ENCODE data around the gene NKX2-8.
"Not testable (repeated sequence)": the region's sequence is repeated elsewhere in the genome, so short reads cannot be mapped to it uniquely, and the experiment has no call there.

The NKX2-8 gene

DNA sequence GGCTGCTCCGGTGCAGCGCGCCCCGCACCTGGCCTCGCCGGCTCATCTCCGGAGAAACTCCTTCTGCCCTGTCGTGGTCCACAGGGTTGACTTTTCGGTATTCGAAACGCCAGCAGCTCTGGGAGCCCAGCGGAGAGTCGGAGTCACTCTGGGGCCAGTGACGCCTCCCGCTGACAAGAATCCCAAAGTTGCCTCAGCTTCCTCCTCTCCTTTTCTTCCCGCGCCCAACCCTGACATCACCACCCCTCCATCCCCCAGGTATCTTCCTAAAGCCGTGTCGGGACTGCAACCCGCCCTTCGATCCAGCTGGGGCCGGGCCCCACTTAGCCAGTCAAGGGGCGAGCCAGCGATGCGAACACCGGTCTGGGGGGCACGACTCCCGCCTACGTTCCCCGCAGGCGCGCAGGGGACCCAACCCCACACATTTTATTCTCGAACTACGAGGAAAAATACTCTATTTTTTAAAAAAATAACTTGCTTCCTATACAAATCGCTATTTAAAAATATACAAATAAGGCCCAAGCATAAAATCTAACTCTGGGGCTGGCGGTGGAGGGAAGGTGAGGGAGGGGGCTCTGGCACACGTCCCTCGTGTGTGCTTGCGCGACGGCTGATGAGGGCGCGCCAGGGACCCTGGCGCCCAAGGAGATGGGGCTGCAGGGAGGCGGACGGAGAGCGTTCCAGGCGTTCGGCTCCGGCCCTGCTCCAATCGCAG lies 2.1 kb downstream of the NKX2-8 start:
- DNase-seq (ENCODE audit: low read depth in 2 of 3, low spot score in 2 of 3), result no peak

DNA sequence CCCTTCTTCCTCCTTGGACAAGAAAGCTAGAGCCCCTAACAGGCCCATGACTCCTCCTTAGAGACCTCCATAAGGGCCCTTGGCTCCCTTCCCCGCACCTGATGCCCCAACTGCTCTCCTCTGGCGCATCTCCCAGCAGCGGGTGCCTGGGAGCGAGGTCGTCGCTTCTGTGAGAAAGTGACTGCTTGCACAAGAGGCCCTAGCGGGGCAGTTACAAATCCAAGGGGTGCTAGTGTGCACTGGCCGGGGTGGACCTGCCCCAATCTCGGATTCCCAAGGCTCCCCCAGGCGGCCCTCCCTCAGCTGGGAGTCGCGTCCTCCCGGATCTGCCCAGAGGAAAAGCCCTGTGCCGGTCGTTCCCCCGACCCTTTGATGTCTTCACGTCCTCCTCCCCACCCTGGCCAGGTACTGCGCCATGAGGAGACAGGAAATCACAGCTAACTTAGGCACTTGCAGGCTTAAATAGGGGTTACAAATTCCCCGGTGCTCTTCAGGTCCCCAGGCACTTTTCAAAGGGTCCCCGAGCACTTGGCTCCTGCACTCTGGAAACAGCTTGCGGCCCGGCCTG lies 2.8 kb downstream of the NKX2-8 start:
- DNase-seq (ENCODE audit: low read depth in 2 of 3, low spot score in 2 of 3), result no peak

- DNase-seq (ENCODE audit: low read depth in 2 of 3, low spot score in 2 of 3), result no peak
Measured at GRCh38 chr14:36579001-36579555, 3.3 kb downstream of the NKX2-8 start.

DNA sequence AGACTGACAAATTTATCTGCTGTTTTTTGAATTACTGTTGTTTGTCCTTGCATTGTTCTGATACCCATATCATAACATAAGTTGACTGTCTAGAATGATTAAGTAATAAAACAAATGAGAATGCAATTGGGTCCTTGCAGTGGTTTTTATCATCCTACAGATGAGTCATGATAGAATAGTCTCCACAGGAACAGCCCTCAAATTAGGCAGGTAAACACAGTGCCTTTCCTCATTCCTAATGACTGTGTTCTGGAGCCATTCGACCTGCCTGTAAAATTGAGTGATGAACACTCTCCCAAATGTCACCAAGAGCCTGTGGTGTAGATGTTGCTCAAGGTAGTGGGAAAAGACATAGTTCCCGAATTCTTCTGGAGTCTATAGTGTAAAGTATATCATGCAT lies 12.3 kb downstream of the NKX2-8 start:
- no peak for DNase-seq (ENCODE audit: low read depth in 2 of 3, low spot score in 2 of 3)

DNA sequence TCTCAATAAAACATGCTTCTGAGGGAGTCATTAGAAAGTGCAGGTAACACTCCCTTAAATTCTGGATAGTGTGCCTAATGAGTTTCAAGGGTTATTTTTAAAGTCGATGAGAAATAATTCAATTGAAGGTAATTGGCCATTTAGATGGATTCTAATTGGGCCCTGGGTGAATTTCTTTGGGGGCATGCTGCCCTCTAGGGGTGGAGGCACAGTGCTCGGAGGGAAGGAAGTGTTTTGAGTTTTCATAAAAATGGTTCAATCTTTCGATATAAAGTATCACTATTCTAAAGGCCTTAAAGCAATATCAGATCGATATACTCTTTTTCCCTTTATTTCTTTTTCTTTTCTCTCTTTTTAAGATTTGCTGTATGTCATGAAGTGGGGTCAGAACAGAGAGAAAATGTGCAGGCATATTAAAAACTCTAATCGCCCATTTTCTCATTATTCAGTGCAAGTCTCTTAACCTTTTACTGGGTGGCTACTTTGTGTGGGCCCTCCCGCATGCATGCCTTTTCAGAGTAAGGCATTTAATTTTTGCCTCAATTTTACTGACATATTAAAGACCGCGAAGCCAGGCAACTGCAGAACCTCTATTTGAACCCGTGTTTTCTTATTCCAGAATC lies 25.5 kb downstream of the NKX2-8 start:
- no peak for DNase-seq (ENCODE audit: low read depth in 2 of 3, low spot score in 2 of 3)

GRCh38 chr14:36555998-36556743 lies 26.2 kb downstream of the NKX2-8 start:
- no peak for DNase-seq (ENCODE audit: low read depth in 2 of 3, low spot score in 2 of 3)

DNA sequence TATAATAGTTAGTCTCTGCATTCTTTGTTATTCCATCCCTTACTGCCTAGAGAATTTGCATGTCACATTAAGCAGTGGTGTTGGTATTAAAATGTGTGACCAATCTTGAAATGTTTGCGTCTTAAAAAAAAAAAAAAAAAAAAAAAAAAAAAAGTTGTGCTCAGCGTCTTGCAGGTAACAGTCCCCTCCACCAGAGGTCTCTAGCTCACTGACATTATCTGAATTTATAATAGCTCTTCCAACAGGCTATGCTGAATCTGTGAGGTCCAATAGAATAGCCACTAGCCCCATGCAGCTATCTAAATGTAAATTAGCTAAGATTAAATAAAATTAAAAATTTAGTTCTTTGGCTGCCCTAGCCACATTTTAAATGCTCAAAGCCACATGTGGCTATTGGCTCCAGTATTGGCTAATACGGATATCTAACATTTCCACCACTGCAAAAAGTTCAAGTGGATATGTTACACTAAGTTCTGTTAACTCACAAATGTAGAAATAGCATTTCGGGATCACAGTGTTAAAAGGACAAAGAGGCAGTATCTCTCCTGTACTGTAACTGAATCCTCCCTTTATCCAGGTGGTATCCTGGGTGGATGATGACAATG lies 28.7 kb downstream of the NKX2-8 start:
- no peak for DNase-seq (ENCODE audit: low read depth in 2 of 3, low spot score in 2 of 3)

GRCh38 chr14:36550899-36551298 lies 31.5 kb downstream of the NKX2-8 start:
- DNase-seq (ENCODE audit: low read depth in 2 of 3, low spot score in 2 of 3), result no peak

DNA sequence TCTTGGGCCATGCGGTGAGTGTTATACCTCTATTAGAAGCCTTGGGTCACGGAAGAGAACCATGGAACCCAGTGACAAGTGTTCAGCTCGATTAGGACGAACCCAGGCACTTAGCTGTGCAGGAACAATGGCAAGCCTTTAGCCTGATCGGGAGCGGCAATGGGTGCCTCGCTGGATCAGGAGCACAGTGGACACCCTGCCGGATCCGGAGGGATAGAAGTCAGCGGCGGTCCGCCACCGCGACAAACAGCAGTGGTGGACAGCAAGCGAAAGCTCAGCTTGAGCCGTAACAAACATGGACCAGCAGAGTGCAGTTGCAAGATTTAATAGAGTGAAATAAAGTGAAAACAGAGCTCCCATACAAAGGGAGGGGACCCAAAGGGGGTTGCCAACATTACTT lies 38.1 kb downstream of the NKX2-8 start:
- not testable (repeated sequence) for DNase-seq (ENCODE audit: low read depth in 2 of 3, low spot score in 2 of 3)

GRCh38 chr14:36538051-36538450 lies 44.4 kb downstream of the NKX2-8 start:
- no peak for DNase-seq (ENCODE audit: low read depth in 2 of 3, low spot score in 2 of 3)
